Kidney epithelial cell (primary cell): Measurements from ENCODE around the gene RAPGEF1. TPM values are rescaled to one million over a fixed set of nuclear protein-coding genes. Genes with fewer than 3 reads are reported as not detected.

Experiments
- DNase-seq: peaks from one replicate; pipeline ENCODE4 v3.0.0-alpha.2; 2010; ENCODE audit warnings: low read depth
- H3K27me3 ChIP-seq: 2 replicates; pipeline ENCODE4 v1.6.0; 2011; ENCODE audit warnings: low read length; ENCODE audit not compliant: control insufficient read depth, insufficient read depth
- H3K36me3 ChIP-seq: 2 replicates; pipeline ENCODE4 v1.5.1; 2011; ENCODE audit warnings: low read length; ENCODE audit not compliant: control insufficient read depth, insufficient read depth
- H3K4me3 ChIP-seq: 2 replicates; pipeline ENCODE4 v1.5.1; 2011; ENCODE audit warnings: low read depth, mild to moderate bottlenecking, control low read depth, low read length
- total RNA-seq: library from RNA; depleted of rRNA; stranded (reverse); fragments of >200 nt; gene quantifications from 2 replicates; pipeline ENCODE4 v1.2.3, GENCODE V29; 2015
- TF ChIP-seq, protein P1 (sequence below): IDR thresholded peaks from 2 replicates; pipeline ENCODE4 v1.5.1; 2011; ENCODE audit warnings: mild to moderate bottlenecking, moderate library complexity, low read length, control low read depth, inconsistent platforms; ENCODE audit not compliant: insufficient read depth, poor library complexity, severe bottlenecking

The RAPGEF1 gene
- total RNA-seq, 1 donor from 2014 or later = 43.5 TPM

DNA sequence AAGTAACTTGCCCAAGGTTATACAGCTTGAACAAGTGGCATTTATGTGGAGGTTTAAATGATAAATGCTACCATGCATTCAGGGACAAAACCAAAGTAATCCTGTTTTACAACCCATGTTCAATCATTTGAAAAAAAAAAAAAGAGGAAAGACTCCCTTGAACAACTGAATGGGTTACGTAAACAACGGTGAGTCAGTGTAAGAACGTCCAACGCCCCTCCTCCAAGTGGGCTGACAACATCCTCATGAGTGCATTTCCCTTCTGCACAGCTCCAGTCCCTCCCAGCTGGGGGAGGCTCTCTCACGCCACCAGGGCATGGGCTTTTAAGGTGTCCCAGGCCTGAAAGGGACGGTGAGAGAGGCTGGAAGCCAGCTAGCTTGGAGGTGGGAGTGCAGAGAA is 104.6 kb downstream of the RAPGEF1 start:
- Histone ChIP-seq H3K27me3 (no peaks in the 10 kb centered on the region), H3K36me3 (no peaks in the 10 kb centered on the region), H3K4me3 (no peak overlapping the region)
- peak; percentile 97 for DNase-seq
- TF ChIP-seq, protein P1, sequence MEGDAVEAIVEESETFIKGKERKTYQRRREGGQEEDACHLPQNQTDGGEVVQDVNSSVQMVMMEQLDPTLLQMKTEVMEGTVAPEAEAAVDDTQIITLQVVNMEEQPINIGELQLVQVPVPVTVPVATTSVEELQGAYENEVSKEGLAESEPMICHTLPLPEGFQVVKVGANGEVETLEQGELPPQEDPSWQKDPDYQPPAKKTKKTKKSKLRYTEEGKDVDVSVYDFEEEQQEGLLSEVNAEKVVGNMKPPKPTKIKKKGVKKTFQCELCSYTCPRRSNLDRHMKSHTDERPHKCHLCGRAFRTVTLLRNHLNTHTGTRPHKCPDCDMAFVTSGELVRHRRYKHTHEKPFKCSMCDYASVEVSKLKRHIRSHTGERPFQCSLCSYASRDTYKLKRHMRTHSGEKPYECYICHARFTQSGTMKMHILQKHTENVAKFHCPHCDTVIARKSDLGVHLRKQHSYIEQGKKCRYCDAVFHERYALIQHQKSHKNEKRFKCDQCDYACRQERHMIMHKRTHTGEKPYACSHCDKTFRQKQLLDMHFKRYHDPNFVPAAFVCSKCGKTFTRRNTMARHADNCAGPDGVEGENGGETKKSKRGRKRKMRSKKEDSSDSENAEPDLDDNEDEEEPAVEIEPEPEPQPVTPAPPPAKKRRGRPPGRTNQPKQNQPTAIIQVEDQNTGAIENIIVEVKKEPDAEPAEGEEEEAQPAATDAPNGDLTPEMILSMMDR = peak; percentile 6

DNA sequence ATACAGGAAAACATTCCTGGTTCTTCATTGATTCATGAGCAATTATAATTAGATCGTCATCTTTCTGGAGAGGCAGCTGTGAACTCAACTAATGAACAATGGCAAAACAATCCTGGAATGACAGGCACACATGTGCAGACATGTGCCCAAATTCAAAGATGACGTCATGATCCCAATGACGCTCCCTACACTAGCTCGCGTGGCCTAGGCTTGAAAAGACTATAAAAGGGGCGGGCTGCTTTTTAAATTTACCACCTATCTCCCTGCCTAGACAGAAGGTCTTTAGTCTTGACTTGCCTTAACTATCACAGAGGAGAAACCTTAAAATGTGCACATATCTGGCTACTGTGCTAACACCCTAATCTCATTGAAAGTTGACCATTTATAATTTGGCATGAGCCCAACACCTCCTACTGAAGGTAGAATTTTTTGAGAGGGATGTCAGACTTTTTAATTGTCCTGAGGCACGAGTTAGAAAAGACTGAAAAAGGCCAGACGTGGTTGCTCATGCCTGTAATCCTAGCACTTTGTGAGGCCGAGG is 106.3 kb downstream of the RAPGEF1 start:
- TF ChIP-seq, protein P1 = no peak
- Histone ChIP-seq H3K36me3 (no peaks in the 10 kb centered on the region), H3K4me3 (no peak overlapping the region), H3K27me3 (no peaks in the 10 kb centered on the region)
- DNase-seq = no peak

DNA sequence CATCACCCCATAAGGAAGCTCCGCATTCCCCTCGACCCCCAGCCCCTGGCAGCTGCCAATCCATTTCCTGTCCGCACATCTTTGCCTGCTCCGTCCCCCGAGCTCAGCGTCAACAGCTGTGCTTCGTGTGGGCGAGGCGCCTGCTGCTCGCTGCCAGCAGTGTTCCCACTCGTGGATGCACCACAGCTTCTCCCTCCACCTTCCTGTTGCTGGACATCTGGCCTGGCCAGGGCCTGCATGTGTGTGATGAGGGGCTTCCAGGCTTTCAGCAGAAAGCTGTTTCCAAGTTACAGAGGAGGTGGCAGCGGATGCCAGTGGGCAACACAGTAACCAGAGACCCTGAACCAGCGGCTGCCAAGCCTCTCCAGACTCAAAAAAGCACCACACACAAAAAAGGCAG is 108.6 kb downstream of the RAPGEF1 start:
- no peaks in the 10 kb centered on the region for H3K36me3 ChIP-seq
- H3K4me3 ChIP-seq = no peak overlapping the region
- no peaks in the 10 kb centered on the region for H3K27me3 ChIP-seq
- DNase-seq = no peak
- TF ChIP-seq, protein P1 = no peak

DNA sequence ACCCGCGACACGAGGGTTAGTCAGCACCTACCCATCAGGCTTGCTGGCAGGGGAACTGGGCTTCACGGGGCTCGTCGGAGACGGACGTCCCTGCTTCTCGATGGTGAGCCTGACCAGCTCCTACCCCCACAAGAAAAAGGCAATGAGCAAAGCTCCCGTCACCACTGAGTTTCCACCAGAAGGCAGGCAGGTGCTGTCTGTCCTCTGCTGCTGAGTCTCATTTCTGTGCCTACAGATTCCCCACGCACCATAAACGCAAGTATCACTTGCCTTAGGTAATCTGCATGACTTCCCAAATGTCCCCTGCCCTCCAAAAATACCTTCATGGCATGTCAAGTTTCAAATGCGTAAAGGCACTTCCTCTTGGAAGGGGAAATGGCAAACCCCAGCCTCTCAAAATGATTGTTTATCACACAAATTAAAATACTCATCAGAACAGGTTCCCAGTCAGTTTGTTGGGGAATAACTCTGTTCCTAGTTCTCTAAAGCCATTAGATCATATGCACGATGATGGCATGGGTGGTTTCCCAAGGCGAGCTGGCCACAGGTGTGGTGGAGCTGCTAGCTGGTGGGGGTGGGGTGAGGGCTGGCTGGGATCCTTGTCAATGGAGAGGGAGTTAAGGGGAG is 109.6 kb downstream of the RAPGEF1 start:
- Histone ChIP-seq H3K4me3 (no peak overlapping the region), H3K27me3 (no peaks in the 10 kb centered on the region), H3K36me3 (no peaks in the 10 kb centered on the region)
- DNase-seq = no peak
- TF ChIP-seq, protein P1 = no peak

DNA sequence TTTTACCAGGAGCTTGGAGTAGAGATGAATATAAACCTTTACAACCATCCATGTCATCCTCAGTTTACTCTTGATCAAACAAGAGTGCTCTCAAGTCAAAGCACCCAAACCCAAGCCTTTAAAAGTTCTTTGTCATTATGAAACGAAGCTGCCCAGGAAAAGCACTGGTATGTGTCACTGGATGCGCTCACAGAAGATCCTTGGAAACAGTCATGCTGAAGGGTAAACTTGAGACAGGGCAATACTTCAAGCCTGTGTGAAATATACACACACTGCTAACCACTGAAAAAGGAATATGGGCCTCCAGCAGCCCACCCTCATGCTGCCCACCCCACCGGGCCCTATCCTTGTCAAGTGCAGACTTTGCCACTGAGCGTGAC is 110.1 kb downstream of the RAPGEF1 start:
- DNase-seq = no peak
- TF ChIP-seq, protein P1 = no peak
- no peaks in the 10 kb centered on the region for H3K36me3 ChIP-seq
- no peak overlapping the region for H3K4me3 ChIP-seq
- H3K27me3 ChIP-seq = no peaks in the 10 kb centered on the region

DNA sequence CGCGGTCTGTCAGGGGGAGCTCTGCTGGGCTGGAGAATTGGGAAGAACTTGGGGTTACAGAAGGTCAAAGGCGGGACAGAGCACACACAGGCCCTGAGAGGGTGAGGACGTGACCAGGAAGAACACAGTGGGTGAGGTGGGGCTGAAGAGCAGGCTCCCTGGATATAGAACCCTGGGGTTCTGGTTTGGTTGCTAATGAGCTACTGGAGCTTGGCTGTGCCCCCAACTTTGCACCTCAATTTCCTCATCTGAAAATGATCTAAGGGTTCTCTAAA is 110.7 kb downstream of the RAPGEF1 start:
- H3K36me3 ChIP-seq = peaks cover 2% of the 10 kb centered on the region
- TF ChIP-seq, protein P1 = no peak
- H3K27me3 ChIP-seq = no peaks in the 10 kb centered on the region
- no peak overlapping the region for H3K4me3 ChIP-seq
- DNase-seq = no peak
